Colonic mucosa (tissue), 4 donors: ENCODE measurements around the gene ADRA2A. TPM values are rescaled to one million over a fixed set of nuclear protein-coding genes. Genes with fewer than 3 reads are reported as not detected.
A peak's percentile ranks its signal among the peaks of the same experiment; 100 is the strongest.

Experiments
- DNase-seq: peaks from one replicate; pipeline ENCODE4 v3.0.0-alpha.2; 2020
- H3K27ac ChIP-seq: fragments of 200-600 bp; one replicate; pipeline ENCODE4 v1.8.0; 2021
- H3K27me3 ChIP-seq: fragments of 200-600 bp; one replicate; pipeline ENCODE4 v1.8.0; 2021
- H3K36me3 ChIP-seq: fragments of 200-600 bp; one replicate; pipeline ENCODE4 v1.8.0; 2021
- H3K4me1 ChIP-seq: fragments of 200-600 bp; one replicate; pipeline ENCODE4 v1.8.0; 2021; ENCODE audit warnings: mild to moderate bottlenecking
- H3K4me3 ChIP-seq: fragments of 200-600 bp; one replicate; pipeline ENCODE4 v1.8.0; 2021
- H3K9ac ChIP-seq, 2 donors: one replicate each; pipeline ENCODE4 v1.7.0; 2013; ENCODE audit warnings: control low read depth in 2 of 2, low read depth in 2 of 2, low read length in 2 of 2
- H3K9me3 ChIP-seq: fragments of 200-600 bp; one replicate; pipeline ENCODE4 v1.8.0; 2021
- CTCF ChIP-seq: fragments of 200-600 bp; IDR thresholded peaks from one replicate; pipeline ENCODE4 v1.8.0; 2022; ENCODE audit warnings: antibody characterized with exemption, mild to moderate bottlenecking
- intact Hi-C: fragments of 100-400 bp; cut with DNase I; formaldehyde crosslinking; loops from one replicate; pipeline ENCODE4 v1.14.1; 2022
- total RNA-seq, 2 donors: library from RNA; stranded (reverse); fragmentation: NEBNext Ultra II Directional in 1 of 2; extraction: Animal tissue kit (Norgen Biotek cat#: 25700) in 1 of 2; gene quantifications; one replicate each; pipeline ENCODE4 v1.2.1, GENCODE V29; 2021
- donor health status: healthy.
- donor health status: DM: no; HTN: no; CAD: no.
- donor health status: DM: no; HTN: no; CAD: no.

The ADRA2A gene
- total RNA-seq, 2 donors from 2014 or later = 12.8 to 14.3 TPM

- peaks cover 3% of the 10 kb centered on the region for H3K4me1 ChIP-seq
- intact Hi-C loops = no loop called here
Observed at GRCh38 chr10:111101796-111102195, 25.0 kb downstream of the ADRA2A start.

GRCh38 chr10:111102359-111102837 lies 25.6 kb downstream of the ADRA2A start:
- Histone ChIP-seq H3K27me3 (no peaks in the 10 kb centered on the region), H3K9ac (peak overlapping the region in 1 of 2 donors; percentile 41), H3K4me1 (peaks cover 3% of the 10 kb centered on the region), H3K36me3 (no peaks in the 10 kb centered on the region), H3K4me3 (no peak overlapping the region), H3K9me3 (no peaks in the 10 kb centered on the region), H3K27ac (peak overlapping the region; percentile 76)
- no peak for TF ChIP-seq CTCF
- intact Hi-C loops = no loop called here
- no peak for DNase-seq

More at GRCh38 chr10:111101796-111102195, 25.0 kb downstream of the ADRA2A start:
- Histone ChIP-seq H3K27me3 (no peaks in the 10 kb centered on the region), H3K9me3 (no peaks in the 10 kb centered on the region), H3K4me3 (no peak overlapping the region), H3K9ac (no peak overlapping the region), H3K27ac (no peak overlapping the region), H3K36me3 (no peaks in the 10 kb centered on the region)
- TF ChIP-seq CTCF = no peak
- DNase-seq = no peak

GRCh38 chr10:111103196-111103840 lies 26.5 kb downstream of the ADRA2A start:
- Histone ChIP-seq H3K4me3 (no peak overlapping the region), H3K27ac (peak overlapping the region; percentile 76)

GRCh38 chr10:111104811-111105210 lies 28.0 kb downstream of the ADRA2A start:
- no peak overlapping the region for H3K4me3 ChIP-seq
- intact Hi-C loops = no loop called here
- no peak overlapping the region for H3K27ac ChIP-seq
- H3K9me3 ChIP-seq = no peaks in the 10 kb centered on the region
- no peaks in the 10 kb centered on the region for H3K36me3 ChIP-seq
- peaks cover 7% of the 10 kb centered on the region for H3K4me1 ChIP-seq
- no peak for TF ChIP-seq CTCF
- no peak for DNase-seq
- H3K27me3 ChIP-seq = no peaks in the 10 kb centered on the region
- no peak overlapping the region for H3K9ac ChIP-seq

More at GRCh38 chr10:111103196-111103840, 26.5 kb downstream of the ADRA2A start:
- Histone ChIP-seq H3K36me3 (no peaks in the 10 kb centered on the region), H3K27me3 (no peaks in the 10 kb centered on the region), H3K9ac (peak overlapping the region in 1 of 2 donors; percentile 41), H3K4me1 (peaks cover 3% of the 10 kb centered on the region), H3K9me3 (no peaks in the 10 kb centered on the region)
- intact Hi-C loops = no loop called here
- no peak for TF ChIP-seq CTCF
- peak; percentile 64 for DNase-seq

- intact Hi-C loops = no loop called here
- Histone ChIP-seq H3K27ac (no peak overlapping the region), H3K4me1 (peaks cover 7% of the 10 kb centered on the region), H3K27me3 (no peaks in the 10 kb centered on the region), H3K9me3 (no peaks in the 10 kb centered on the region), H3K9ac (no peak overlapping the region), H3K36me3 (no peaks in the 10 kb centered on the region), H3K4me3 (no peak overlapping the region)
- no peak for DNase-seq
- TF ChIP-seq CTCF = no peak
Observed at GRCh38 chr10:111106081-111106480, 29.3 kb downstream of the ADRA2A start.
